Loucy (cell line): ENCODE measurements around the gene CCNG2.

Experiments
- H2AFZ ChIP-seq: fragments of 200-600 bp; sonication (generic); 2 replicates; pipeline ENCODE4 v1.6.0; 2016; ENCODE audit warnings: antibody characterized with exemption, mild to moderate bottlenecking, low read length, moderate library complexity
- H3F3A ChIP-seq: fragments of 200-600 bp; 2 replicates; pipeline ENCODE4 v1.6.0; 2016; ENCODE audit warnings: antibody characterized with exemption, low read depth, mild to moderate bottlenecking
- H3K27me3 ChIP-seq: fragments of 200-600 bp; sonication (generic); 2 replicates; pipeline ENCODE4 v1.6.1; 2014; ENCODE audit warnings: low read length, mild to moderate bottlenecking; ENCODE audit not compliant: insufficient read depth, poor library complexity, severe bottlenecking
- H3K36me3 ChIP-seq: fragments of 200-600 bp; sonication (generic); 2 replicates; pipeline ENCODE4 v1.6.1; 2016; ENCODE audit warnings: low read length; ENCODE audit not compliant: insufficient read depth
- H3K4me1 ChIP-seq: fragments of 200-600 bp; sonication (generic); 2 replicates; pipeline ENCODE4 v1.5.1; 2014; ENCODE audit warnings: low read length, mild to moderate bottlenecking; ENCODE audit not compliant: insufficient read depth, poor library complexity, severe bottlenecking
- H3K4me2 ChIP-seq: fragments of 200-600 bp; sonication (generic); 2 replicates; pipeline ENCODE4 v1.6.0; 2014; ENCODE audit warnings: antibody characterized with exemption, low read length, low read depth, mild to moderate bottlenecking; ENCODE audit not compliant: poor library complexity, severe bottlenecking
- H3K4me3 ChIP-seq: fragments of 200-600 bp; sonication (generic); 2 replicates; pipeline ENCODE4 v1.5.1; 2014; ENCODE audit warnings: low read length, mild to moderate bottlenecking, mixed read lengths; ENCODE audit not compliant: poor library complexity, severe bottlenecking
- H3K79me2 ChIP-seq: fragments of 200-600 bp; sonication (generic); 2 replicates; pipeline ENCODE4 v1.6.1; 2014; ENCODE audit warnings: low read length; ENCODE audit not compliant: insufficient read depth
- H3K9ac ChIP-seq: fragments of 200-600 bp; sonication (generic); 2 replicates; pipeline ENCODE4 v1.6.0; 2014; ENCODE audit warnings: mild to moderate bottlenecking, low read depth, low read length, moderate library complexity; ENCODE audit not compliant: poor library complexity, severe bottlenecking
- H3K9me2 ChIP-seq: fragments of 200-600 bp; sonication (generic); replicated peaks from 2 replicates; pipeline ENCODE4 v1.6.1; 2016; ENCODE audit warnings: low read depth, low read length, mixed read lengths
- H3K9me3 ChIP-seq: fragments of 200-600 bp; sonication (generic); 2 replicates; pipeline ENCODE4 v1.6.1; 2014; ENCODE audit warnings: mild to moderate bottlenecking, antibody characterized with exemption, low read length, low read depth; ENCODE audit not compliant: insufficient read depth
- H4K20me1 ChIP-seq: fragments of 200-600 bp; sonication (generic); 2 replicates; pipeline ENCODE4 v1.6.0; 2014; ENCODE audit warnings: antibody characterized with exemption, low read length, mild to moderate bottlenecking; ENCODE audit not compliant: insufficient read depth, poor library complexity, severe bottlenecking
- EZH2phosphoT487 ChIP-seq: fragments of 200-600 bp; IDR thresholded peaks from 2 replicates; pipeline ENCODE4 v1.6.1; 2018; ENCODE audit warnings: antibody characterized with exemption, mild to moderate bottlenecking, moderate library complexity, borderline replicate concordance
- TF ChIP-seq, protein P1 (sequence below): fragments of 200-600 bp; sonication (generic); conservative IDR thresholded peaks from 2 replicates; pipeline ENCODE4 v1.5.1; 2014; ENCODE audit warnings: mild to moderate bottlenecking, antibody characterized with exemption, low read length

Gene CCNG2

DNA sequence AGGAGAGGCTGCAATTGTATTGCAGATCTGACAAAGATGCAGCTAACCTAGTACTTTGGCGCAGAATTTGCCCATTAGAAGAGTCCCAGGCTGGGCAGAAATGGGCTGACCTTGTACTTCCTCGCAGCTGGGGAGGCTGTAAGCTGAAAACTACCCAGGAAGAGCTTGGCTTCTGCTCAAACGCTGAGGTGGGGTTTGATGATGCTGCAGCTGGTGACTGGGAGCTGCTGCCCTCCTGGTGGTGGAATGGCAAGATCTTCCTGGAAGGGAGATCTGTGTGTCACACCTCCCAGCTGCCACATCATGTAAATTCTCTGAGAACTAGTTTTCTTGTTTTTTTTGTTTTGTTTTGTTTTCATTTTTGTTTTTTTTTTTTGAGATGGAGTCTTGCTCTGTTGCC, 17.4 kb downstream of the CCNG2 start:
- Histone ChIP-seq H3K79me2 (peaks cover 1% of the 10 kb centered on the region; the same call in 1 of the 2 replicates), H3K9me3 (no peaks in the 10 kb centered on the region), H3K36me3 (peaks cover 17% of the 10 kb centered on the region; the same call in 1 of the 2 replicates), H3K4me2 (no peak overlapping the region), H3K27me3 (no peaks in the 10 kb centered on the region), H3K4me3 (no peak overlapping the region), H3K9ac (no peak overlapping the region), H3K9me2 (no peaks in the 10 kb centered on the region), H2AFZ (no peak overlapping the region), H3K4me1 (no peaks in the 10 kb centered on the region), H3F3A (no peaks in the 10 kb centered on the region), H4K20me1 (no peaks in the 10 kb centered on the region)
- TF ChIP-seq, protein P1, sequence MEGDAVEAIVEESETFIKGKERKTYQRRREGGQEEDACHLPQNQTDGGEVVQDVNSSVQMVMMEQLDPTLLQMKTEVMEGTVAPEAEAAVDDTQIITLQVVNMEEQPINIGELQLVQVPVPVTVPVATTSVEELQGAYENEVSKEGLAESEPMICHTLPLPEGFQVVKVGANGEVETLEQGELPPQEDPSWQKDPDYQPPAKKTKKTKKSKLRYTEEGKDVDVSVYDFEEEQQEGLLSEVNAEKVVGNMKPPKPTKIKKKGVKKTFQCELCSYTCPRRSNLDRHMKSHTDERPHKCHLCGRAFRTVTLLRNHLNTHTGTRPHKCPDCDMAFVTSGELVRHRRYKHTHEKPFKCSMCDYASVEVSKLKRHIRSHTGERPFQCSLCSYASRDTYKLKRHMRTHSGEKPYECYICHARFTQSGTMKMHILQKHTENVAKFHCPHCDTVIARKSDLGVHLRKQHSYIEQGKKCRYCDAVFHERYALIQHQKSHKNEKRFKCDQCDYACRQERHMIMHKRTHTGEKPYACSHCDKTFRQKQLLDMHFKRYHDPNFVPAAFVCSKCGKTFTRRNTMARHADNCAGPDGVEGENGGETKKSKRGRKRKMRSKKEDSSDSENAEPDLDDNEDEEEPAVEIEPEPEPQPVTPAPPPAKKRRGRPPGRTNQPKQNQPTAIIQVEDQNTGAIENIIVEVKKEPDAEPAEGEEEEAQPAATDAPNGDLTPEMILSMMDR, result no peak
- TF ChIP-seq EZH2phosphoT487, result no peak

DNA sequence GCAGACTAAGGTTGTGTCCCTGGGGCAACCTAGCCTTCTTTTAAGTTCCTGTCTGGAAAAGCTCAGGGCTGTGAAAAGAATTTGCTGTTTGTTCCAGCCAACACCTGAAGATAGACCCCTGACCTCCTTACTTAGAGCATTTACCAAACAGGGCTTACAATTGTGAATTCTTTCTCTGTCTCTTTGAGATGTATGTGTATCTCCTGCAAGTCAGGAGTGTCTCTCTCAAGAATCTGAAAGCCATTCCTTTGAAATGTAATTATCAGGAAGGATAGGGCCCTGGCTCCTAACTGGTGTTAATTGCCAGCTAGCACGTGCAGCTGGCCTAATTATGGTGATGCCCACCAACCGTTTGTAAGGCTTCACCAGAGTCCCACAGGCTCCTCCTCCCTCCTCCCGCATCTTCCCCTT, 18.2 kb downstream of the CCNG2 start:
- Histone ChIP-seq H3K36me3 (peaks cover 9% of the 10 kb centered on the region; the same call in 1 of the 2 replicates), H3K4me2 (no peak overlapping the region), H3K4me3 (no peak overlapping the region), H3K9me2 (no peaks in the 10 kb centered on the region), H4K20me1 (no peaks in the 10 kb centered on the region), H3K27me3 (no peaks in the 10 kb centered on the region), H2AFZ (no peak overlapping the region), H3F3A (no peaks in the 10 kb centered on the region), H3K9me3 (no peaks in the 10 kb centered on the region), H3K4me1 (no peaks in the 10 kb centered on the region), H3K79me2 (no peaks in the 10 kb centered on the region), H3K9ac (no peak overlapping the region)
- TF ChIP-seq, protein P1, result no peak
- TF ChIP-seq EZH2phosphoT487, result no peak

DNA sequence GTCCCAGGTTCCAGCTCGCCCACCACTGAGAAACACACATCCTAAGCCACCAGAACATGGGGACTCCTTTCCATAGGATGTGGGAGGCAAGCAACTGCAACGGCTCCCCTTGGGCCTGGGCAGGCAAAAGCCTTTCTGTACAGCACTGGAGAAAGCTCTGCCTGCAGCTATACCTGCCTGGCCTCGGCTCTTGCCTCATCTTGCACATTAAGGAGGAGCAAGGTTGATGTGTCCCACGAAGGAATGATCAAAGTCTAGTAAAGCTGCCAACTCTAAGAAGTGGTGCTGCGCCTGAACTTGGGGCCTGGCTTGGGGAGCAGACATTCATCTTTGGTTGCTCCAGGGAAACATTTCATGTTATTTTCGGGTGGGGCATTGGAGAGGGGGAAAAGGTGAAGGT, 19.6 kb downstream of the CCNG2 start:
- no peaks in the 10 kb centered on the region for H3K27me3 ChIP-seq
- H3K4me1 ChIP-seq, result no peaks in the 10 kb centered on the region
- no peaks in the 10 kb centered on the region for H3K9me2 ChIP-seq
- H3K9me3 ChIP-seq, result no peaks in the 10 kb centered on the region
- TF ChIP-seq, protein P1, result no peak
- TF ChIP-seq EZH2phosphoT487, result no peak
- no peak overlapping the region for H3K4me3 ChIP-seq
- H3F3A ChIP-seq, result no peaks in the 10 kb centered on the region
- H4K20me1 ChIP-seq, result no peaks in the 10 kb centered on the region
- no peaks in the 10 kb centered on the region for H3K36me3 ChIP-seq
- no peak overlapping the region for H2AFZ ChIP-seq
- H3K9ac ChIP-seq, result no peak overlapping the region
- H3K79me2 ChIP-seq, result no peaks in the 10 kb centered on the region
- H3K4me2 ChIP-seq, result no peak overlapping the region
